GM12864 (cell line): Measurements from ENCODE around the gene USP1.

Experiments
- DNase-seq: peaks from one replicate; pipeline ENCODE4 v3.0.0-alpha.2; 2011; ENCODE audit warnings: low read depth
- H3K4me3 ChIP-seq: 2 replicates; pipeline ENCODE4 v1.5.1; 2011; ENCODE audit warnings: mild to moderate bottlenecking, low read depth, low read length, control low read depth
- TF ChIP-seq, protein P1 (sequence below): IDR thresholded peaks from 2 replicates; pipeline ENCODE4 v1.5.1; 2011; ENCODE audit warnings: low read depth, mild to moderate bottlenecking, moderate library complexity, low read length, control low read depth, inconsistent platforms; ENCODE audit errors: missing control alignments

The USP1 gene, protein sequence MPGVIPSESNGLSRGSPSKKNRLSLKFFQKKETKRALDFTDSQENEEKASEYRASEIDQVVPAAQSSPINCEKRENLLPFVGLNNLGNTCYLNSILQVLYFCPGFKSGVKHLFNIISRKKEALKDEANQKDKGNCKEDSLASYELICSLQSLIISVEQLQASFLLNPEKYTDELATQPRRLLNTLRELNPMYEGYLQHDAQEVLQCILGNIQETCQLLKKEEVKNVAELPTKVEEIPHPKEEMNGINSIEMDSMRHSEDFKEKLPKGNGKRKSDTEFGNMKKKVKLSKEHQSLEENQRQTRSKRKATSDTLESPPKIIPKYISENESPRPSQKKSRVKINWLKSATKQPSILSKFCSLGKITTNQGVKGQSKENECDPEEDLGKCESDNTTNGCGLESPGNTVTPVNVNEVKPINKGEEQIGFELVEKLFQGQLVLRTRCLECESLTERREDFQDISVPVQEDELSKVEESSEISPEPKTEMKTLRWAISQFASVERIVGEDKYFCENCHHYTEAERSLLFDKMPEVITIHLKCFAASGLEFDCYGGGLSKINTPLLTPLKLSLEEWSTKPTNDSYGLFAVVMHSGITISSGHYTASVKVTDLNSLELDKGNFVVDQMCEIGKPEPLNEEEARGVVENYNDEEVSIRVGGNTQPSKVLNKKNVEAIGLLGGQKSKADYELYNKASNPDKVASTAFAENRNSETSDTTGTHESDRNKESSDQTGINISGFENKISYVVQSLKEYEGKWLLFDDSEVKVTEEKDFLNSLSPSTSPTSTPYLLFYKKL

DNA sequence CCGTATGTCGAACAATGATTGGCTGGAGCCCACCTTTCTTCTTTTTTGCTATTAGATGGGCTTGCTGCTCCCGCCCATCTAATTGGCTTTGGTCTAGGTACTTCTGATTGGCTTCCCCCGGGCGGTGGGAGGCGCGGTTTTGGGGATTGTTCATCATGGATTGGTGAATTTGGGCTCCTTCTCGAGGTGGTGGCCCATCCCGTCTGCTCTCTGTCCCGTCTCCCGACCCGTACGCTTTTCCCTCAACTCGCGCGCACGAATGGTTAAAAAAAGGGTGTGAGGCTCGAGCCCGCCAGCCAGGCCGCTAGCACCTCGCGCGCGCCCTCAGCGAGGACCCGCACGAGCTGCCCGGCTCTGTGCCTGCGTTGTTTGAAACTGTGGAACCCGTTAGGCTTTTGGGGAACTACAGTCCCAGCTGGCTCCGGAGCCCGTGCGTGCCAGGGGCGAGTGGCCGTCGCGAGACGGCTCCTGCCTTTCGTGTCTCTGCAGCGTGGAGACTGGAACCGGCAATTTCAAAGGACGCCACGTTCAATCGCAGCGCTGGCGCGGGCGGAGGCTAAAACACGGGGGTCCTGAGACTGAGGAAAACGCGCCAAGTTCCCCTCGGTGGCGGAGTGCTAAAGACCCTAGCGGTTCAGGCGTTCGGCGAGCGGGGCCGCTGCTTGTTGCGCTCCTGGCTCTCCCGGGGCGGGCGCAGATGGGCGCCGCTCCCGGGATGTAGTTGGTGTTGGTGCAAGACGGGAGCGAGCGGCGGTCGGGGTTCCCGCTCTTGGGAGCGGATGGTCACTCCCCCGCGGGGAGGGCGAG lies at the start of gene USP1:
Gene USP1, plus strand, starts transcription at position 584 of the 807 bp plus-strand sequence. CDS start 2,819 bp downstream, outside the sequence.
- TF ChIP-seq, protein P1, sequence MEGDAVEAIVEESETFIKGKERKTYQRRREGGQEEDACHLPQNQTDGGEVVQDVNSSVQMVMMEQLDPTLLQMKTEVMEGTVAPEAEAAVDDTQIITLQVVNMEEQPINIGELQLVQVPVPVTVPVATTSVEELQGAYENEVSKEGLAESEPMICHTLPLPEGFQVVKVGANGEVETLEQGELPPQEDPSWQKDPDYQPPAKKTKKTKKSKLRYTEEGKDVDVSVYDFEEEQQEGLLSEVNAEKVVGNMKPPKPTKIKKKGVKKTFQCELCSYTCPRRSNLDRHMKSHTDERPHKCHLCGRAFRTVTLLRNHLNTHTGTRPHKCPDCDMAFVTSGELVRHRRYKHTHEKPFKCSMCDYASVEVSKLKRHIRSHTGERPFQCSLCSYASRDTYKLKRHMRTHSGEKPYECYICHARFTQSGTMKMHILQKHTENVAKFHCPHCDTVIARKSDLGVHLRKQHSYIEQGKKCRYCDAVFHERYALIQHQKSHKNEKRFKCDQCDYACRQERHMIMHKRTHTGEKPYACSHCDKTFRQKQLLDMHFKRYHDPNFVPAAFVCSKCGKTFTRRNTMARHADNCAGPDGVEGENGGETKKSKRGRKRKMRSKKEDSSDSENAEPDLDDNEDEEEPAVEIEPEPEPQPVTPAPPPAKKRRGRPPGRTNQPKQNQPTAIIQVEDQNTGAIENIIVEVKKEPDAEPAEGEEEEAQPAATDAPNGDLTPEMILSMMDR, result no peak
- peak; percentile 97 for DNase-seq
- H3K4me3 ChIP-seq, result peak within 1 kb of the TSS; percentile 74

DNA sequence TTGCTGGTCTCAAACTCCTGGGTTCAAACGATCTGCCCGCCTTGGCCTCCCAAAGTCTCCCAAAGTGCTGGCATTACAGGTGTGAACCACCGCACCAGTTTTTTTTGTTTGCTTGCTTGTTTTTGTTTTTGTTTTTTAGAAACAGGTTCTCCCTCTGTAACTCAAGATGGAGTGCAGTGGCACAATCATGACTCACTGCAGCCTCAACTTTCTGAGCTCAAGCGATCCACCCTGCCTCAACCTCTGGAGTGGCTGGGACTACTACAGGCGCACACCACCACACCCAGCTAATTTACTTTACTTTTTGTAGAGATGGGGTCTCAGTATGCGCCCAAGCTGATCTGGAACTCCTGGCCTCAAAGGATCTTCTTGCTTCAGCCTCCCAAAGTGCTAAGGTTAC lies 47.3 kb upstream of the USP1 start:
- H3K4me3 ChIP-seq, result no peak overlapping the region
- no peak for DNase-seq
- TF ChIP-seq, protein P1, result no peak

DNA sequence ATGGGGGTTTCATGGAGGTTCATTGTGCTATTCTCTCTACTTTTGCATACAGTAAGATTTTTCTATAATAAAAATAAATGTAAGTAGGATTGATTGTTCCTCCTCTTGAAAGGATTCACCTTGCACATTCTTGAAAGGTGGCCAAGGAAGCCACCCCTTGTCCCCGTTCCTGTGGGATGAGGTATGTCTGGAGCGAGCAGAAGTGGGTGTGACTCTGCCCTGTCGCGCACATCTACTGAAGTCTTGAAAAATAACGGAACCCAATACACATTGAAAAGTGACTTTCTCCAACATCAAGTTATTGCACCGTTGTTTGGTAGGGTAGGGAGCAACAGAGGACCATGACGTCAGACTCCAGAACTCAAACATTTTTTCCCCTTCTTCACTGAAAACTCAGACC lies 46.8 kb upstream of the USP1 start:
- no peak for DNase-seq
- TF ChIP-seq, protein P1, result no peak
- no peak overlapping the region for H3K4me3 ChIP-seq

DNA sequence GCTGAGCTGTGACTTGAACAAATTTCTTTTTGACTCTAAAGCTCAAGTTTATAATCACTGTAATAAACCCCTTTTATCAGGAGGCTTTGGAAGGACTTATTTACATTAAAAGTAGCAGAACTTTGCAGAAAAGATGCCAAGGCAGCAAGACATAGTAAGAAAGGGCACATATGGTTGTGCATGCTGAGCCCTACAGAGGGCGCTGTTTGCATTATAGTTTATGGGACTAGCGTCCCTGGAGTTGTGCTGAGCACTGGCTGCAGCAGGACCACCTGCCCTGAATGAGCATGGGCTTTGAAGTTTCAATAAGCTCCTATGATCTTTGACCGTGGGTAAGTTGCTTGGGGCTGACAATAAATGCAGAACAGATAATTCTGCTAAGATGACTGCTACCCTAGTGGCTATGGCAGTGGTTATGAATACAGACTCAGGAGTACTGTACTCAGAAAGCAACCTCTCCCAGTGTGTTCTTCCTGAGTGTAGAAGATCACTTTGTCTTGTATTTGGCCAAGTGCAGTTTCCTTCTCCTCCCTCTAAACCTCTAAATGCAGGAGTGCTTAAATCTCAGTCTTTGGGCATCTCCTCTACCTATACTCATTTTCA lies 45.4 kb upstream of the USP1 start:
- DNase-seq, result no peak
- H3K4me3 ChIP-seq, result no peak overlapping the region
- TF ChIP-seq, protein P1, result peak; percentile 72

DNA sequence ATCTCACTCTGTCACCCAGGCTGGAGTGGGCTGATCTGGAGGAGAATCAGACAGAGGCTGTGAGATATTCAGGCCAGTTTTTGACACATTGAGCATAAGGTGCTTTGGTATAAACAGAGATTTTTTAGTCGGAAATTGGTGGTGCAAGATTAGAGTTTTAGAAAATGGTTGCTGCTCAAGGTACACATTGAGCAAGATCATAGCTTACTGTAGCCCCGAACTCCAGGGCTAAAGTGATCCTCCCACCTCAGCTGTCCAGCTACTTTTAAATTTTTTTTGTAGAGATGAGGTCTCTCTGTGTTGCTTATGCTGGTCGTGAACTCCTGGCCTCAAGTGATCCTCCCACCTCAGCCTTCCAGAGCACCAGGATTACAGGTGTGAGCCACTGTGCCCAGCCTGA lies 43.9 kb upstream of the USP1 start:
- TF ChIP-seq, protein P1, result no peak
- DNase-seq, result no peak
- no peak overlapping the region for H3K4me3 ChIP-seq

DNA sequence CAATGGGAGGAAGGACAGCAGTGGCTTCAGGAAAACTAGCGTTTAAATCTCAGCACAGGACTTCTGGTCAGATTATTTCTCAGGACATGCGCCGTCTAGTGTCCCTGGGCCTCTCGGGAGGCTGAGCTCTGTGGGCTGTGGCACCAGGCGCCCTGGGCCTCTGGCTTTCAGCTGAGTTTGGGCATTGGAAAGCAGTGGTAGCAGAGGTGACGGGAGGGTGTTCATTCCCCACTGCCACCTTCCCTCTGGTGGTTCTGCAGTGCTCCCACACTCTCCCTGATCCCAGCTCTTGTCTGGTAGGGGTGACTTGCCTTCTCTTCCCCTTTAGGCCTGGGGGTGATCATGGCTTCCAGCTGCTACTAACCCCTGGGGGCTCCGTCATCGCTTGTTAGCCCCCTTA lies 42.2 kb upstream of the USP1 start:
- TF ChIP-seq, protein P1, result no peak
- no peak for DNase-seq
- no peak overlapping the region for H3K4me3 ChIP-seq
